Activated T-cell treated with anti-CD3 and anti-CD28 coated beads for 1 hour (primary cell): Measurements from ENCODE around the gene MRTFA.
"Not testable (repeated sequence)": the region's sequence is repeated elsewhere in the genome, so short reads cannot be mapped to it uniquely, and the experiment has no call there.

Source experiments
- DNase-seq: peaks from one replicate; pipeline ENCODE4 v3.0.0-alpha.2; 2020; ENCODE audit warnings: low read depth

MRTFA gene

GRCh38 chr22:40636380-40637182, at the start of gene MRTFA:
Gene MRTFA (minus strand): TSS chr22:40636719.
- peak; percentile 98 for DNase-seq

DNA sequence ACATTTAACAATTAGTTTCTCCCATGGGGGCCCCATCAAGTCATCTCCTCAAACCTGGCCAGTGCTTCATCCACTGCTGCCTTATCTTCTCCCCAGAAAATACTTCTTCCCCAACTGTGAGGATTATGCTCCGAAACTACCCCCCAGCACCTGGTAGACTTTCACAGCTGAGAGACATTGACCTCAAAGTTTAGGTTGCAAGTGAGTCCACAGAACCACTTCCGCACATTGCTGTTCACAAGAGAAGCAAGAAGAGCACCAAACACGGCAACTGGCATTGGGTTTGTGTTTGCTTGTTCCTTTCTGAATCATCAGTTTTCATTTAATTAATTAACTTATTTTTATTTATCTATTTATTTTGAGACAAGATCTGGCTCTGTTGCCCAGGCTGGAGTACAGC, 48.9 kb upstream of the MRTFA start:
- no peak for DNase-seq

DNA sequence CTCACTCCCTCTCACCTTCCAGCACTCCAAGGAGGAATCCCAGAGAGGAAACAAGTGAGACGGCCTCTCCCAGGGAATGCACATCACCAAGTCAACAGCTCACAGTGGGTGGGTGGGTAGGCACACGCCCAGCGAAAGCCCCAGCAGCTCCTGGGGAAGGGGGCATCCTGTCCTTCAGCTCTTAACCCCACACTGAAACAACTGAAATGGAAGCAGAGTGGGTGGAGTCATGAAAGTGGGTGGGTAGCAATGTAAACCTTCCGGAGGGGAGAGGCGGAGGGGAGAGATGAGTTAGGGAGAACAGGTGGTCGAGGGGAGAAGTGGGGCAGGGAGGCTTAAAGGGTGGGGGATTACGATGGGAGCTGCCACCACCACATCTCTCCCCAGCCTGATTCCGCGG, 48.2 kb upstream of the MRTFA start:
- DNase-seq, result no peak

DNA sequence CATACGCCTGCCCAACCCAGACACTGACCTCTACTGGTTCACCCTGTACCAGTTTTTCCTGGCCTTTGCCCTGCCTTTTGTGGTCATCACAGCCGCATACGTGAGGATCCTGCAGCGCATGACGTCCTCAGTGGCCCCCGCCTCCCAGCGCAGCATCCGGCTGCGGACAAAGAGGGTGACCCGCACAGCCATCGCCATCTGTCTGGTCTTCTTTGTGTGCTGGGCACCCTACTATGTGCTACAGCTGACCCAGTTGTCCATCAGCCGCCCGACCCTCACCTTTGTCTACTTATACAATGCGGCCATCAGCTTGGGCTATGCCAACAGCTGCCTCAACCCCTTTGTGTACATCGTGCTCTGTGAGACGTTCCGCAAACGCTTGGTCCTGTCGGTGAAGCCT, 44.9 kb upstream of the MRTFA start:
- DNase-seq, result no peak

GRCh38 chr22:40680819-40681183, 44.3 kb upstream of the MRTFA start:
- DNase-seq, result no peak

DNA sequence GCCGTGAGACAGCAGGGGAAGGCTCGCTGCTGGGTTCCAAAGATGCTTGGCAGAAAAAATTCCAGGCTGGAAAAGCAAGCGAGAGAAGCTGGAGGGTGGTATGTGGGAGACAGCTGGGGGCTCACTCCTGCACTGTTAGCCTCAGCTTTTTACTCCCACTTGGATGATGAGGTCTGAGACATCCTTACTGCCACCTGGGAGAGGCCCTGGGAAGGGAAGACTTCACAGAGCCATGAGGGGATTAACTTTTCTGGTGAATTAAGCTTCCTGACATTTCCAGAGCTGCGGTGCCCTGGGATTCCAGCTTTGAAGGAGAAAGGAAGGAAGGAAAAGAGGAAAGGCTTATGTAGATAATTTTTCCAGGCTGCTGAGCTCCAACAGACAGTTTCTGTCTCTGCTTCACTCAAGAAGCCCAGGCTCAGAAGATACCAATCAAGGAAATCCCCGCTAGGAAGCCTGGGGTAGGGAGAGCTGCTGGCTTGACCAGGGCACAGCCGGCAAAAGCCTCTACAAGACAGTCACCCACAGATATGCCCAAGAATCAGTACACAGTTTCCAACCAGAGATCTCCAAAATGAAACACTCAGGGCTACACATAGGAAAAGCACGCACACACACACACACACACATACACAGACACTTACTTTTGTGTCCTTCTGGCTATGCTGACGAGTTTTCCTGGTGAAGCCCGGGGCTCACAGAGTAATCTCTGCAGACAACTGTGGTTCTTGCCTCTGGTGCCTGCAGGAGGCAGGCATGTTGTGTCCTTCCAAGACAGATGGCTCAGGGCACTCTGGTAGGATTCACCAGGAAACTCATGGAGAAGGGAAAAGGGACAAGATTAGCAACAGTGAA, 43.7 kb upstream of the MRTFA start:
- DNase-seq, result no peak

DNA sequence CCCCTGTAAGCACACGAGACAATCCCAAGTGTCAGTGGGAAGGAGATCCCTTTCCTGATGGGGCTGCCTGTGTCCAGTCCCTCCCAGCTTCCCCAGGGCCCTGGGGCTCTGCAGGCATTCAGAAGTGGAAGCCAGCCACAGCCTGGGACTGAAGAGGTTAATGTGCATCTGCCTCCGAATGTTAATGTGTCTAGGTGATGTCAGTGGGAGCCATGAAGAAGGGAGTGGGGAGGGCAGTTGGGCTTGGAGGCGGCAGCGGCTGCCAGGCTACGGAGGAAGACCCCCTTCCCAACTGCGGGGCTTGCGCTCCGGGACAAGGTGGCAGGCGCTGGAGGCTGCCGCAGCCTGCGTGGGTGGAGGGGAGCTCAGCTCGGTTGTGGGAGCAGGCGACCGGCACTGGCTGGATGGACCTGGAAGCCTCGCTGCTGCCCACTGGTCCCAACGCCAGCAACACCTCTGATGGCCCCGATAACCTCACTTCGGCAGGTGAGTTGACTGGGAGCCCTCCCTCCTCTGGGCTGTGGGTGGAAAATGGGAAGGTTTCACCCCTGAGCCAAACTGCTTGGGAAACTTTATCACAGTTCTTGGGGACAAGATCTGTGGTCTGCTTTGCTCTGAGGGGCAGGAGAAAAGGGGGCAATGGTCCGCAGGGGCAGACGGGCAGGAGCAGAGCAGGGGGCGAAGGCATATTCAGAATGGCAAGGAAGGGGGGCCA, 42.9 kb upstream of the MRTFA start, which contains the start of gene MCHR1:
Gene MCHR1 (plus strand): TSS at position 236 of the 715 bp plus-strand sequence. CDS start 169 bp downstream, at position 405.
- no peak for DNase-seq

GRCh38 chr22:40678493-40679248, 42.2 kb upstream of the MRTFA start:
- no peak for DNase-seq

- DNase-seq, result no peak
Observed at GRCh38 chr22:40676644-40677043, 40.1 kb upstream of the MRTFA start.

GRCh38 chr22:40676166-40676565, 39.6 kb upstream of the MRTFA start:
- DNase-seq, result not testable (repeated sequence)

DNA sequence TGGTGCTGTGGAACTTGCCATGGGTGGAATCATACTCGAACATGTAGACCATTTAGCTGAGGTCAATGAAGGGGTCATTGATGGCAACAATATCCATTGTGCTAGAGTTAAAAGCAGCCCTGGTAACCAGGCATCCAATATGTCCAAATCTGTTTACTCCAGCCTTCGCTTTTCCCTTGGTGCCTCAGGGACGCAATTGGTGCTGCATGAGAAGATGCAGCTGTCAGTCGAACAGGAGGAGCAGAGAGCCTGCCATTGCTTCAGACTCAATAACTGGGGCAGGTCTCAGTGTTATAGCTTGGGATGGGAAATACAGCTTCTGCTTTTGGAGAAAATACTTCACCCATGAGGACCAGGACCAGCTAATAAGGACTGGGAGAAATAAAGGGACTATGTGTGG, 37.8 kb upstream of the MRTFA start:
- no peak for DNase-seq

DNA sequence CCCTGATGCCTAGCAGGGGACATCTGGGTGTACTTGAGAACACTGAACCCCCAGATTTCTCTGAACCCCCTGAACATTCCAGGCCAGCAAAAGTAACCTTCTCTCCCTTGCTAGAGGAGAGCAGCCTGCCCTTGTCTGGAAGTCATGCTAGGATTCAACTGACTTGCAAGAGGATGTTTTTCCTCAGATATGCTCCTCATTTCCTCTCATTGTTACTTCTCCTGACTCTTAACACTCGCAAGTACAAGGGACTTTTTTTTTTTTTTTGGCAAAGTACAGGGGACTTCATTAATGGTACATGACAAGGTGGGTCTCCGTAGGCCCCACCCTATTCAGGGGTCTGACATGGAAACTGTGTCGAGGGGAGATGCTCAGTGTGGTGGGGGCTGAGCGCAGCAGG, 36.5 kb upstream of the MRTFA start:
- DNase-seq, result no peak

GRCh38 chr22:40671796-40672360, 35.4 kb upstream of the MRTFA start:
- DNase-seq, result no peak

DNA sequence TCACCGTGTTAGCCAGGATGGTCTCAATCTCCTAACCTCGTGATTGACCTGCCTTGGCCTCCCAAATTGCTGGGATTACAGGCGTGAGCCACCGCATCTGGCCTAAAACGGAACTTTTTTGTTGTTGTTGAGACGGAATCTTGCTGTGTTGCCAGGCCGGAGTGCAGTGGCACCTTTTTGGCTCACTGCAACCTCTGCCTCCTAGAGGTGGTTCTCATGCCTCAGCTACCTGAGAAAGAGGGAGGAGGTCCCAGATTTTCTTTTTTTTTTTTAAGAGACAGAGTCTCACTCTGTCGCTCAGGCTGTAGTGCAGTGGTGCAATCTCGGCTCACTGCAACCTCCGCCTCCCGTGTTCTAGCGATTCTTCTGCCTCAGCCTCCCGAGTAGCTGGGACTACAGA, 34.9 kb upstream of the MRTFA start:
- no peak for DNase-seq

GRCh38 chr22:40670058-40670457, 33.5 kb upstream of the MRTFA start:
- no peak for DNase-seq

GRCh38 chr22:40668611-40669411, 32.3 kb upstream of the MRTFA start:
- DNase-seq, result no peak

GRCh38 chr22:40666151-40666848, 29.8 kb upstream of the MRTFA start:
- no peak for DNase-seq

GRCh38 chr22:40665312-40665711, 28.8 kb upstream of the MRTFA start:
- no peak for DNase-seq

GRCh38 chr22:40661671-40662070, 25.2 kb upstream of the MRTFA start:
- DNase-seq, result no peak

- DNase-seq, result no peak
Observed at GRCh38 chr22:40660730-40661129, 24.2 kb upstream of the MRTFA start.
